NOMO-1 treated with dmso at 0.1 percent for 144 hours (cell line): Measurements from ENCODE around the gene LEF1.
"Not testable (repeated sequence)": the region's sequence is repeated elsewhere in the genome, so short reads cannot be mapped to it uniquely, and the experiment has no call there.

Experiments
- DNase-seq: peaks from one replicate; lab custom pipeline; 2025; ENCODE audit not compliant: unreplicated experiment; lab: John Stamatoyannopoulos, UW

The LEF1 gene

GRCh38 chr4:108037884-108038283 is 130.8 kb downstream of the LEF1 start:
- DNase-seq, result no peak

GRCh38 chr4:108036213-108036612 is 132.5 kb downstream of the LEF1 start:
- DNase-seq, result no peak

- DNase-seq, result no peak
Observed at GRCh38 chr4:108035691-108036090, 133.0 kb downstream of the LEF1 start.

- DNase-seq, result no peak
Observed at GRCh38 chr4:108034565-108034964, 134.2 kb downstream of the LEF1 start.

- DNase-seq, result no peak
Observed at GRCh38 chr4:108033348-108033747, 135.4 kb downstream of the LEF1 start.

- DNase-seq, result no peak
Observed at GRCh38 chr4:108031427-108032083, 137.2 kb downstream of the LEF1 start.

GRCh38 chr4:108030332-108030731 is 138.4 kb downstream of the LEF1 start:
- DNase-seq, result no peak

GRCh38 chr4:108029731-108030130 is 139.0 kb downstream of the LEF1 start:
- DNase-seq, result no peak

- DNase-seq, result no peak
Observed at GRCh38 chr4:108029016-108029720, 139.6 kb downstream of the LEF1 start.

GRCh38 chr4:108024878-108025165 is 143.9 kb downstream of the LEF1 start:
- no peak for DNase-seq

- DNase-seq, result no peak
Observed at GRCh38 chr4:108024085-108024877, 144.5 kb downstream of the LEF1 start.

GRCh38 chr4:108018884-108019187 is 149.9 kb downstream of the LEF1 start:
- no peak for DNase-seq

- DNase-seq, result no peak
Observed at GRCh38 chr4:108018040-108018883, 150.5 kb downstream of the LEF1 start.

GRCh38 chr4:108013955-108014354 is 154.8 kb downstream of the LEF1 start:
- DNase-seq, result no peak

GRCh38 chr4:108013327-108013726 is 155.4 kb downstream of the LEF1 start:
- DNase-seq, result no peak

- not testable (repeated sequence) for DNase-seq
Observed at GRCh38 chr4:108012382-108012781, 156.3 kb downstream of the LEF1 start.

- no peak for DNase-seq
Observed at GRCh38 chr4:108010167-108010566, 158.6 kb downstream of the LEF1 start.

- DNase-seq, result no peak
Observed at GRCh38 chr4:108008721-108009120, 160.0 kb downstream of the LEF1 start.

GRCh38 chr4:108007984-108008383 is 160.7 kb downstream of the LEF1 start:
- no peak for DNase-seq

- no peak for DNase-seq
Observed at GRCh38 chr4:108006361-108006760, 162.4 kb downstream of the LEF1 start.

- DNase-seq, result no peak
Observed at GRCh38 chr4:108005807-108006206, 162.9 kb downstream of the LEF1 start.
